ENCODE results near the gene TBCB.

The TBCB gene

DNA sequence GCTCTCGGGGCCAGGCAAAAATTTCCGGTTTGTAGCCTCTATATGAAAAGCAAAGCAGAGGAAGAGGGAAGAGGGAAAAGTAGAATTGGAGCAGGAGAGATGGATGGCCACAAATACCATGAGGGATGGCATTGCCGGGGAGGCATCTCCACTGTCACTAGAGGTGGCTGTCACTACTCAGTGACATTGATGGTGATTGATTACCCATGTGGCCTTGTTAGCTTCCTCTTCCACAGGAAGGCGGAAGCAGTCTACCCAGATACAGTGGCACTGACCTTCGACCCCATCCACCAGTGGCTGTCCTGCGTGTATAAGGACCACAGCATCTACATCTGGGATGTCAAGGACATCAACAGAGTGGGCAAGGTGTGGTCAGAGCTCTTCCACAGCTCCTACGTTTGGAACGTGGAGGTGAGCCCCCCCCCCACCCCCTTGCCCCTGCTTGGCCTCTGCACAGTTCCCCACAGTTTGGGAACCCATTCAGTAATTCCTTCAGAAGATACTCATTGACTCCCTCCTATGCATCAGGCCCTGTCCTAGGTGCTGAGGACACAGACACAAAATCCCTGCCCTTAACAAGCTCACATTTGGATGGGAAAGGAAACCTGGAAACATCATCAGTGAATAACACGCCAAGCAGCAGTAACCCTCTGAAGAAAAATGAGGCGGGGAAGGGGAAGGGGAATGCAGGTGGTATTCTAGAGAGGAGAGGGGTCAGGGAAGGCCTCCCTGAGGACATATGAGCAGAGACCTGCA lies 42.0 kb upstream of the TBCB start:
- TF ChIP-seq, protein P1, sequence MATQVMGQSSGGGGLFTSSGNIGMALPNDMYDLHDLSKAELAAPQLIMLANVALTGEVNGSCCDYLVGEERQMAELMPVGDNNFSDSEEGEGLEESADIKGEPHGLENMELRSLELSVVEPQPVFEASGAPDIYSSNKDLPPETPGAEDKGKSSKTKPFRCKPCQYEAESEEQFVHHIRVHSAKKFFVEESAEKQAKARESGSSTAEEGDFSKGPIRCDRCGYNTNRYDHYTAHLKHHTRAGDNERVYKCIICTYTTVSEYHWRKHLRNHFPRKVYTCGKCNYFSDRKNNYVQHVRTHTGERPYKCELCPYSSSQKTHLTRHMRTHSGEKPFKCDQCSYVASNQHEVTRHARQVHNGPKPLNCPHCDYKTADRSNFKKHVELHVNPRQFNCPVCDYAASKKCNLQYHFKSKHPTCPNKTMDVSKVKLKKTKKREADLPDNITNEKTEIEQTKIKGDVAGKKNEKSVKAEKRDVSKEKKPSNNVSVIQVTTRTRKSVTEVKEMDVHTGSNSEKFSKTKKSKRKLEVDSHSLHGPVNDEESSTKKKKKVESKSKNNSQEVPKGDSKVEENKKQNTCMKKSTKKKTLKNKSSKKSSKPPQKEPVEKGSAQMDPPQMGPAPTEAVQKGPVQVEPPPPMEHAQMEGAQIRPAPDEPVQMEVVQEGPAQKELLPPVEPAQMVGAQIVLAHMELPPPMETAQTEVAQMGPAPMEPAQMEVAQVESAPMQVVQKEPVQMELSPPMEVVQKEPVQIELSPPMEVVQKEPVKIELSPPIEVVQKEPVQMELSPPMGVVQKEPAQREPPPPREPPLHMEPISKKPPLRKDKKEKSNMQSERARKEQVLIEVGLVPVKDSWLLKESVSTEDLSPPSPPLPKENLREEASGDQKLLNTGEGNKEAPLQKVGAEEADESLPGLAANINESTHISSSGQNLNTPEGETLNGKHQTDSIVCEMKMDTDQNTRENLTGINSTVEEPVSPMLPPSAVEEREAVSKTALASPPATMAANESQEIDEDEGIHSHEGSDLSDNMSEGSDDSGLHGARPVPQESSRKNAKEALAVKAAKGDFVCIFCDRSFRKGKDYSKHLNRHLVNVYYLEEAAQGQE (IDR thresholded peaks at IDR 0.05; ENCODE audit: insufficient replicate concordance, low read depth) = peak; percentile 77
- TF ChIP-seq SPI1 (IDR thresholded peaks at IDR 0.05; ENCODE audit: borderline replicate concordance, low read depth) = no peak
- no peak for TF ChIP-seq POLR2AphosphoS5 (IDR thresholded peaks at IDR 0.05; ENCODE audit: low read depth)
- TF ChIP-seq GABPA (IDR thresholded peaks at IDR 0.05; ENCODE audit: low read depth) = no peak
- TF ChIP-seq, protein P2, sequence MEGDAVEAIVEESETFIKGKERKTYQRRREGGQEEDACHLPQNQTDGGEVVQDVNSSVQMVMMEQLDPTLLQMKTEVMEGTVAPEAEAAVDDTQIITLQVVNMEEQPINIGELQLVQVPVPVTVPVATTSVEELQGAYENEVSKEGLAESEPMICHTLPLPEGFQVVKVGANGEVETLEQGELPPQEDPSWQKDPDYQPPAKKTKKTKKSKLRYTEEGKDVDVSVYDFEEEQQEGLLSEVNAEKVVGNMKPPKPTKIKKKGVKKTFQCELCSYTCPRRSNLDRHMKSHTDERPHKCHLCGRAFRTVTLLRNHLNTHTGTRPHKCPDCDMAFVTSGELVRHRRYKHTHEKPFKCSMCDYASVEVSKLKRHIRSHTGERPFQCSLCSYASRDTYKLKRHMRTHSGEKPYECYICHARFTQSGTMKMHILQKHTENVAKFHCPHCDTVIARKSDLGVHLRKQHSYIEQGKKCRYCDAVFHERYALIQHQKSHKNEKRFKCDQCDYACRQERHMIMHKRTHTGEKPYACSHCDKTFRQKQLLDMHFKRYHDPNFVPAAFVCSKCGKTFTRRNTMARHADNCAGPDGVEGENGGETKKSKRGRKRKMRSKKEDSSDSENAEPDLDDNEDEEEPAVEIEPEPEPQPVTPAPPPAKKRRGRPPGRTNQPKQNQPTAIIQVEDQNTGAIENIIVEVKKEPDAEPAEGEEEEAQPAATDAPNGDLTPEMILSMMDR (IDR thresholded peaks at IDR 0.05; ENCODE audit: insufficient read depth, low read length) = no peak
- no peak overlapping the region for H3K4me3 ChIP-seq (replicated peaks; ENCODE audit: insufficient read depth, low read length)

DNA sequence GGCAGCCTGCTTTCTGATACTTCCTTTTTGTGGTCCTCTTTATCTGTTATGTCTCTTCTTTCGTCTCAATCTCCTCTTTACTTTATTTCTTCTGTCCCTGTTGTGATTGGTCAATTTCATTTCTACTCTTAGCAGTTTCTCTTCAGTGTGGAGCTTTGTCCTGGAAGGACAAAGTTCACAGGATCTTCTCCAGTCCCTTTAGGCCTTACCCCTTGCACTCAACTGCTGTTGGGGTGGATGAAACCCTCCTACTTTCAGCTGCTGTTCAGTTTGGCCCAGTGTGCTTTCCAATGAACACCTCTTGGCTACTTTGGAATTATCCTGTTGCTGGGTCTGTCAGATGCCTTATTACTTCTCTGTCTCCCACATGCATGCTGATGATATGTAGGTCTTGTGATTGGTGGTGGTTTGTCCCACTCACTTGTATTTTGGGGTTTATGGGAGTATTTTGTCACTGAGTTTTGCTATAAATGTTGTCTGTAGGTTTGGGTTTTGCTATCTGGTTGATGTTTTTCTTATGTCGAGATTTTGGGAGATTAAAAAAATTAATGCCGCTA lies 35.8 kb upstream of the TBCB start:
- H3K27ac ChIP-seq (replicated peaks) = no peak overlapping the region
- no peak for DNase-seq (ENCODE audit: low read depth in 1 of 2, low spot score in 1 of 2)
- no peaks in the 10 kb centered on the region for H3K27me3 ChIP-seq (ENCODE audit: insufficient read depth, poor library complexity, severe bottlenecking)
- no peak overlapping the region for H3K4me3 ChIP-seq (replicated peaks; ENCODE audit: insufficient read depth, low read length)
- TF ChIP-seq POLR2AphosphoS5 (IDR thresholded peaks at IDR 0.05; ENCODE audit: low read depth) (no peak), SPI1 (IDR thresholded peaks at IDR 0.05; ENCODE audit: borderline replicate concordance, low read depth) (no peak), GABPA (IDR thresholded peaks at IDR 0.05; ENCODE audit: low read depth) (no peak)
- TF ChIP-seq, protein P2 (IDR thresholded peaks at IDR 0.05; ENCODE audit: insufficient read depth, low read length) = no peak
- TF ChIP-seq, protein P1 (IDR thresholded peaks at IDR 0.05; ENCODE audit: insufficient replicate concordance, low read depth) = no peak

More for the DNA sequence above, 42.0 kb upstream of the TBCB start:
- H3K27ac ChIP-seq (replicated peaks) = no peak overlapping the region
- no peak for DNase-seq (ENCODE audit: low read depth in 1 of 2, low spot score in 1 of 2)
- no peaks in the 10 kb centered on the region for H3K27me3 ChIP-seq (ENCODE audit: insufficient read depth, poor library complexity, severe bottlenecking)

DNA sequence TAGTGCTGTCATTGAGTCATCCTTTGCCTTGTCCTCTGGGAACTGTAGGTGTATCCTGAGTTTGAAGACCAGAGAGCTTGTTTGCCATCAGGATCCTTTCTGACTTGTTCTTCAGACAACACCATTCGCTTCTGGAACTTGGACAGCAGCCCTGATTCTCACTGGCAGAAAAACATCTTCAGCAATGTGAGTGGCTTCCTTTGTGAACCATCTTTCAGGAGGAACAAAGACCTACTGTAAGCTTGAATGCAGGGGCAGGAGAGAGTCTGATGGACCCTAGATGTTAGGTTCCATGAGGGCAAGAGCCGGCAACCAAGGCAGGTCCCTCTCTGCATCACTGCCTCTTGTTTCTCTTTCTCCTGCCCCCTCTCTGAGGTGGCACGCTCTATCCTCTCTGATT lies 33.9 kb upstream of the TBCB start:
- TF ChIP-seq, protein P2 (IDR thresholded peaks at IDR 0.05; ENCODE audit: insufficient read depth, low read length) = no peak
- TF ChIP-seq, protein P1 (IDR thresholded peaks at IDR 0.05; ENCODE audit: insufficient replicate concordance, low read depth) = no peak
- TF ChIP-seq GABPA (IDR thresholded peaks at IDR 0.05; ENCODE audit: low read depth) = no peak
- no peak for TF ChIP-seq POLR2AphosphoS5 (IDR thresholded peaks at IDR 0.05; ENCODE audit: low read depth)
- TF ChIP-seq SPI1 (IDR thresholded peaks at IDR 0.05; ENCODE audit: borderline replicate concordance, low read depth) = no peak
- no peaks in the 10 kb centered on the region for H3K27me3 ChIP-seq (ENCODE audit: insufficient read depth, poor library complexity, severe bottlenecking)

More for the DNA sequence above, 33.9 kb upstream of the TBCB start:
- Histone ChIP-seq H3K27ac (replicated peaks) (no peak overlapping the region), H3K4me3 (replicated peaks; ENCODE audit: insufficient read depth, low read length) (no peak overlapping the region)
- DNase-seq (ENCODE audit: low read depth in 1 of 2, low spot score in 1 of 2) = no peak
